COLO668 (cell line): Measurements from ENCODE around the gene GUCA1A.
"Not testable (repeated sequence)": the region's sequence is repeated elsewhere in the genome, so short reads cannot be mapped to it uniquely, and the experiment has no call there.

Experiments used
- DNase-seq: peaks from one replicate; lab custom pipeline; 2025; ENCODE audit not compliant: unreplicated experiment; lab: John Stamatoyannopoulos, UW

GUCA1A gene

GRCh38 chr6:42202131-42202915 lies 29.2 kb downstream of the GUCA1A start:
- not testable (repeated sequence) for DNase-seq

- DNase-seq, result no peak
These were observed 30.0 kb downstream of the GUCA1A start for GRCh38 chr6:42203183-42203582.

GRCh38 chr6:42204768-42205282 lies 31.7 kb downstream of the GUCA1A start:
- no peak for DNase-seq

- DNase-seq, result not testable (repeated sequence)
These were observed 34.4 kb downstream of the GUCA1A start for GRCh38 chr6:42207559-42207958.

GRCh38 chr6:42210551-42210950 lies 37.4 kb downstream of the GUCA1A start:
- peak; percentile 27 for DNase-seq

GRCh38 chr6:42211726-42212125 lies 38.6 kb downstream of the GUCA1A start:
- DNase-seq, result no peak

GRCh38 chr6:42212442-42212841 lies 39.3 kb downstream of the GUCA1A start:
- DNase-seq, result no peak

GRCh38 chr6:42216495-42216894 lies 43.3 kb downstream of the GUCA1A start:
- DNase-seq, result not testable (repeated sequence)

- no peak for DNase-seq
These were observed 44.0 kb downstream of the GUCA1A start for GRCh38 chr6:42217157-42217518.

- peak; percentile 86 for DNase-seq
These were observed 44.6 kb downstream of the GUCA1A start, which contains the start of gene MRPS10 for GRCh38 chr6:42217519-42218367. Gene MRPS10, minus strand, starts transcription at chr6:42217861. Its CDS starts 12 bp downstream, at chr6:42217849.

- DNase-seq, result no peak
These were observed 47.6 kb downstream of the GUCA1A start for GRCh38 chr6:42220807-42221206.

GRCh38 chr6:42221546-42221945 lies 48.4 kb downstream of the GUCA1A start:
- no peak for DNase-seq

GRCh38 chr6:42222448-42222847 lies 49.3 kb downstream of the GUCA1A start:
- no peak for DNase-seq

GRCh38 chr6:42224222-42225028 lies 51.3 kb downstream of the GUCA1A start:
- no peak for DNase-seq

- DNase-seq, result no peak
These were observed 51.8 kb downstream of the GUCA1A start for GRCh38 chr6:42225029-42225339.

GRCh38 chr6:42225419-42225818 lies 52.3 kb downstream of the GUCA1A start:
- DNase-seq, result no peak

- DNase-seq, result no peak
These were observed 53.0 kb downstream of the GUCA1A start for GRCh38 chr6:42226161-42226611.

GRCh38 chr6:42226645-42227143 lies 53.5 kb downstream of the GUCA1A start:
- no peak for DNase-seq

GRCh38 chr6:42227173-42227850 lies 54.1 kb downstream of the GUCA1A start:
- DNase-seq, result no peak

GRCh38 chr6:42228305-42228704 lies 55.1 kb downstream of the GUCA1A start:
- DNase-seq, result no peak
